Measurements from ENCODE around the gene CNNM1.

The CNNM1 gene

GRCh38 chr10:99395750-99396445 lies 66.7 kb downstream of the CNNM1 start:
- Histone ChIP-seq H4K20me1 (ENCODE audit: control insufficient read depth, insufficient read depth, low read depth, low read length) (no peaks in the 10 kb centered on the region), H3K4me2 (ENCODE audit: low read length) (no peak overlapping the region), H3K9me3 (ENCODE audit: control insufficient read depth, insufficient read depth, low read length) (no peaks in the 10 kb centered on the region), H3K27ac (ENCODE audit: low read depth, low read length) (no peak overlapping the region), H3K9me2 (replicated peaks; ENCODE audit: control insufficient read depth, low read length) (no peaks in the 10 kb centered on the region), H3K4me3 (ENCODE audit: low read length) (no peak overlapping the region), H3K36me3 (ENCODE audit: control insufficient read depth, low read length) (peaks cover 20% of the 10 kb centered on the region), H3F3A (ENCODE audit: control insufficient read depth, insufficient read depth) (no peaks in the 10 kb centered on the region), H3K27me3 (ENCODE audit: control insufficient read depth, low read length) (no peaks in the 10 kb centered on the region), H3K4me1 (ENCODE audit: control insufficient read depth, low read length) (no peaks in the 10 kb centered on the region), H3K79me2 (ENCODE audit: control insufficient read depth, low read length) (no peaks in the 10 kb centered on the region)
- no peak for TF ChIP-seq EZH2phosphoT487 (IDR thresholded peaks at IDR 0.05; ENCODE audit: borderline replicate concordance, low read length)
- TF ChIP-seq, protein P1, sequence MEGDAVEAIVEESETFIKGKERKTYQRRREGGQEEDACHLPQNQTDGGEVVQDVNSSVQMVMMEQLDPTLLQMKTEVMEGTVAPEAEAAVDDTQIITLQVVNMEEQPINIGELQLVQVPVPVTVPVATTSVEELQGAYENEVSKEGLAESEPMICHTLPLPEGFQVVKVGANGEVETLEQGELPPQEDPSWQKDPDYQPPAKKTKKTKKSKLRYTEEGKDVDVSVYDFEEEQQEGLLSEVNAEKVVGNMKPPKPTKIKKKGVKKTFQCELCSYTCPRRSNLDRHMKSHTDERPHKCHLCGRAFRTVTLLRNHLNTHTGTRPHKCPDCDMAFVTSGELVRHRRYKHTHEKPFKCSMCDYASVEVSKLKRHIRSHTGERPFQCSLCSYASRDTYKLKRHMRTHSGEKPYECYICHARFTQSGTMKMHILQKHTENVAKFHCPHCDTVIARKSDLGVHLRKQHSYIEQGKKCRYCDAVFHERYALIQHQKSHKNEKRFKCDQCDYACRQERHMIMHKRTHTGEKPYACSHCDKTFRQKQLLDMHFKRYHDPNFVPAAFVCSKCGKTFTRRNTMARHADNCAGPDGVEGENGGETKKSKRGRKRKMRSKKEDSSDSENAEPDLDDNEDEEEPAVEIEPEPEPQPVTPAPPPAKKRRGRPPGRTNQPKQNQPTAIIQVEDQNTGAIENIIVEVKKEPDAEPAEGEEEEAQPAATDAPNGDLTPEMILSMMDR (IDR thresholded peaks at IDR 0.05; ENCODE audit: low read depth, low read length, poor library complexity, severe bottlenecking), result no peak

DNA sequence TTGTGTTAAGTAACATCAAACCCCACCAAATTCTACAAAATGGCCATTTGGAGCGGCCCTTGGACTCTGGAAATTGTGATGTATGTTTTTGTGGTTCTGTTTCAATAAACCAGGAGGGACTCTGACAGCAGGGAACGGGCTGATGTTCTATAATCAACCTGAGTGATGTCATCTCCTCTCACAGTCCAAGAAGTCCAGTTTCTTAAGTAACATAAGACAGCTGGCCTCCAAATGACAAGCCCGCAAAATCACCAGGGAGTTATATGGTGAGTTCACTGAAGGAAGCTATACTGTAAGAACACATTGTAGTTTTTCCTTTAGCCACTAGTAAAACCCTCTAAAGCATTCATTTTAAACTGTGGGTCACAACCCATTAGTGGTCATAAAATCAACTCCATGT lies 67.3 kb downstream of the CNNM1 start:
- Histone ChIP-seq H3K4me2 (ENCODE audit: low read length) (no peak overlapping the region), H3K27ac (ENCODE audit: low read depth, low read length) (no peak overlapping the region), H3K4me3 (ENCODE audit: low read length) (no peak overlapping the region), H3F3A (ENCODE audit: control insufficient read depth, insufficient read depth) (no peaks in the 10 kb centered on the region), H3K27me3 (ENCODE audit: control insufficient read depth, low read length) (no peaks in the 10 kb centered on the region), H3K4me1 (ENCODE audit: control insufficient read depth, low read length) (no peaks in the 10 kb centered on the region), H3K79me2 (ENCODE audit: control insufficient read depth, low read length) (no peaks in the 10 kb centered on the region), H3K9me3 (ENCODE audit: control insufficient read depth, insufficient read depth, low read length) (no peaks in the 10 kb centered on the region), H3K9me2 (replicated peaks; ENCODE audit: control insufficient read depth, low read length) (no peaks in the 10 kb centered on the region), H4K20me1 (ENCODE audit: control insufficient read depth, insufficient read depth, low read depth, low read length) (no peaks in the 10 kb centered on the region), H3K36me3 (ENCODE audit: control insufficient read depth, low read length) (peaks cover 20% of the 10 kb centered on the region)
- TF ChIP-seq, protein P1 (IDR thresholded peaks at IDR 0.05; ENCODE audit: low read depth, low read length, poor library complexity, severe bottlenecking), result no peak
- TF ChIP-seq EZH2phosphoT487 (IDR thresholded peaks at IDR 0.05; ENCODE audit: borderline replicate concordance, low read length), result no peak

DNA sequence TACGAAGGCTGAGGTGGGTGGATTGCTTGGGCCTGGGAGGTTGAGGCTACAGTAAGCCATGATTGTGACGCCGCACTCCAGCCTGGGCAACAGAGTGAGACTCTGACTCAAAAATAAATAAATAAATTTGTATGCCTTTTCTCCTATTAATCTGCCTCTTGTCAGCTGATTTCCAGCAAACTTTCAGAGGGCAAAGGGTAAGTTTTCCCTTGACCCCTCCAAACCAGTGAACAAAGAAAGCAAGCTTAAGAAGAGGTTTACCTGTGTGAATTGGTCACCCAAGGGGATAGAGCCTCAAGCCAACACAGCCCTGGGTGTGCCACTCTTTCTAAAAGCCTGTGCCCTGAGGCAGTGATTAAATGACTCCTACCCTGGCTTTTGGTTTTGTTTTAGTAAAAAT lies 70.5 kb downstream of the CNNM1 start:
- no peaks in the 10 kb centered on the region for H3K9me2 ChIP-seq (replicated peaks; ENCODE audit: control insufficient read depth, low read length)
- H3K36me3 ChIP-seq (ENCODE audit: control insufficient read depth, low read length), result peaks cover 40% of the 10 kb centered on the region
- H3F3A ChIP-seq (ENCODE audit: control insufficient read depth, insufficient read depth), result no peaks in the 10 kb centered on the region
- no peaks in the 10 kb centered on the region for H3K27me3 ChIP-seq (ENCODE audit: control insufficient read depth, low read length)
- H3K4me2 ChIP-seq (ENCODE audit: low read length), result no peak overlapping the region
- no peaks in the 10 kb centered on the region for H4K20me1 ChIP-seq (ENCODE audit: control insufficient read depth, insufficient read depth, low read depth, low read length)
- H3K4me3 ChIP-seq (ENCODE audit: low read length), result no peak overlapping the region
- H3K79me2 ChIP-seq (ENCODE audit: control insufficient read depth, low read length), result no peaks in the 10 kb centered on the region
- H3K27ac ChIP-seq (ENCODE audit: low read depth, low read length), result no peak overlapping the region
- no peaks in the 10 kb centered on the region for H3K9me3 ChIP-seq (ENCODE audit: control insufficient read depth, insufficient read depth, low read length)
- no peak for TF ChIP-seq EZH2phosphoT487 (IDR thresholded peaks at IDR 0.05; ENCODE audit: borderline replicate concordance, low read length)
- TF ChIP-seq, protein P1 (IDR thresholded peaks at IDR 0.05; ENCODE audit: low read depth, low read length, poor library complexity, severe bottlenecking), result no peak
- H3K4me1 ChIP-seq (ENCODE audit: control insufficient read depth, low read length), result no peaks in the 10 kb centered on the region
